IMR-90 (cell line): ENCODE data around the gene SSBP3. TPM values are rescaled to one million over a fixed set of nuclear protein-coding genes. Genes with fewer than 3 reads are reported as not detected.

Experiments
- ATAC-seq: fragments of 200-7000 bp; cut with Tn5 transposase; 2 replicates; pipeline ENCODE4 v1.9.1; 2020; ENCODE audit warnings: low read depth, mild to moderate bottlenecking, moderate library complexity
- BruUV-seq: library from RNA; stranded (reverse); fragments of 400-500 nt; replicated peaks from 2 replicates; lab custom pipeline; 2021; lab: Mats Ljungman, UMichigan
- CTCF ChIA-PET: fragments of 300-600 bp; formaldehyde crosslinking; extraction: SDS; loops from one replicate; lab custom pipeline; 2021; ENCODE audit warnings: antibody characterized with exemption; lab: Yijun Ruan, JAX
- POLR2A ChIA-PET: fragments of 300-600 bp; sonication (Branson Sonifier 250); formaldehyde crosslinking; loops from one replicate; lab custom pipeline; 2022; ENCODE audit warnings: antibody characterized with exemption; ENCODE audit not compliant: unreplicated experiment; lab: Charles Lee
- DNase-seq: peaks from one replicate; pipeline ENCODE4 v3.0.0; 2013
- H2AFZ ChIP-seq: replicated peaks from 2 replicates; pipeline ENCODE3; 2013; ENCODE audit warnings: low read length, mild to moderate bottlenecking; ENCODE audit not compliant: poor library complexity
- H2AK5ac ChIP-seq: 2 replicates; pipeline ENCODE4 v1.6.1; 2013; ENCODE audit warnings: low read depth, low read length, inconsistent platforms
- H2AK9ac ChIP-seq: replicated peaks from 2 replicates; pipeline ENCODE3; 2013; ENCODE audit warnings: mild to moderate bottlenecking, low read depth, low read length, moderate library complexity; ENCODE audit not compliant: poor library complexity
- H2BK120ac ChIP-seq: 2 replicates; pipeline ENCODE4 v1.6.1; 2013; ENCODE audit warnings: low read depth, low read length, inconsistent platforms
- H2BK15ac ChIP-seq: 3 replicates; pipeline ENCODE4 v1.6.1; 2013; ENCODE audit warnings: low read depth, low read length, inconsistent platforms
- H2BK20ac ChIP-seq: 2 replicates; pipeline ENCODE4 v1.6.1; 2013; ENCODE audit warnings: low read depth, mild to moderate bottlenecking, inconsistent platforms, low read length, moderate library complexity
- H2BK5ac ChIP-seq: 2 replicates; pipeline ENCODE4 v1.6.1; 2013; ENCODE audit warnings: mild to moderate bottlenecking, low read depth, low read length, inconsistent platforms; ENCODE audit not compliant: poor library complexity, severe bottlenecking
- H3K14ac ChIP-seq: replicated peaks from 2 replicates; pipeline ENCODE4 v1.6.1; 2013; ENCODE audit warnings: low read depth, low read length, inconsistent platforms
- H3K18ac ChIP-seq: 2 replicates; pipeline ENCODE4 v1.6.1; 2013; ENCODE audit warnings: low read depth, low read length, control low read depth
- H3K23ac ChIP-seq: 2 replicates; pipeline ENCODE4 v1.6.1; 2013; ENCODE audit warnings: low read depth, low read length, inconsistent platforms
- H3K27ac ChIP-seq: 2 replicates; pipeline ENCODE4 v1.5.1; 2013; ENCODE audit warnings: mild to moderate bottlenecking, control low read depth, low read length; ENCODE audit not compliant: insufficient read depth
- H3K27me3 ChIP-seq: 2 replicates; pipeline ENCODE4 v1.6.1; 2013; ENCODE audit warnings: low read length; ENCODE audit not compliant: control insufficient read depth, insufficient read depth
- H3K36me3 ChIP-seq: 2 replicates; pipeline ENCODE4 v1.6.1; 2013; ENCODE audit warnings: low read length, mixed read lengths; ENCODE audit not compliant: control insufficient read depth, insufficient read depth
- H3K4ac ChIP-seq: 2 replicates; pipeline ENCODE4 v1.6.1; 2013; ENCODE audit warnings: low read depth, low read length, inconsistent platforms
- H3K4me1 ChIP-seq: 2 replicates; pipeline ENCODE4 v1.6.1; 2013; ENCODE audit warnings: low read length, mixed read lengths; ENCODE audit not compliant: control insufficient read depth, insufficient read depth
- H3K4me2 ChIP-seq: 2 replicates; pipeline ENCODE4 v1.6.1; 2013; ENCODE audit warnings: low read depth, mild to moderate bottlenecking, control low read depth, low read length, moderate library complexity
- H3K4me3 ChIP-seq: 2 replicates; pipeline ENCODE4 v1.5.1; 2013; ENCODE audit warnings: low read depth, mild to moderate bottlenecking, control low read depth, low read length, moderate library complexity; ENCODE audit not compliant: insufficient read depth
- H3K56ac ChIP-seq: 2 replicates; pipeline ENCODE4 v1.6.1; 2013; ENCODE audit warnings: low read length, inconsistent platforms; ENCODE audit not compliant: insufficient read depth; ENCODE audit errors: extremely low read depth
- H3K79me1 ChIP-seq, 2 experiments: 2 replicates each; pipeline ENCODE4 v1.6.1; 2013; ENCODE audit warnings: low read length in 2 of 2, inconsistent platforms in 1 of 2, low read depth in 1 of 2
- H3K9ac ChIP-seq: 2 replicates; pipeline ENCODE4 v1.6.1; 2013; ENCODE audit warnings: low read depth, low read length, control low read depth
- H3K9me1 ChIP-seq: 2 replicates; pipeline ENCODE4 v1.6.1; 2013; ENCODE audit warnings: low read length, inconsistent platforms; ENCODE audit not compliant: insufficient read depth
- H3K9me3 ChIP-seq: 2 replicates; pipeline ENCODE4 v1.6.1; 2013; ENCODE audit warnings: low read length; ENCODE audit not compliant: control insufficient read depth, insufficient read depth
- H4K20me1 ChIP-seq: 2 replicates; pipeline ENCODE4 v1.6.1; 2013; ENCODE audit warnings: low read length, inconsistent platforms; ENCODE audit not compliant: insufficient read depth
- H4K5ac ChIP-seq: 2 replicates; pipeline ENCODE4 v1.6.1; 2013; ENCODE audit warnings: mild to moderate bottlenecking, low read depth, low read length, control low read depth
- H4K8ac ChIP-seq, 2 experiments: 2 replicates each; pipeline ENCODE4 v1.6.1; 2013; ENCODE audit warnings: low read depth in 2 of 2, low read length in 2 of 2, control low read depth in 1 of 2, inconsistent platforms in 1 of 2
- H4K91ac ChIP-seq: 2 replicates; pipeline ENCODE4 v1.6.1; 2013; ENCODE audit warnings: low read depth, low read length, inconsistent platforms; ENCODE audit not compliant: insufficient read depth
- BHLHE40 ChIP-seq: fragments of 150-350 bp; IDR thresholded peaks from 2 replicates; pipeline ENCODE4 v1.6.1; 2016; ENCODE audit warnings: mild to moderate bottlenecking, low read depth, low read length
- CEBPB ChIP-seq: IDR thresholded peaks from 2 replicates; pipeline ENCODE4 v1.6.1; 2012; ENCODE audit warnings: low read depth, low read length, improper control_type of control experiment
- CHD1 ChIP-seq: IDR thresholded peaks from 2 replicates; pipeline ENCODE4 v1.6.1; 2012; ENCODE audit warnings: low read depth, low read length, improper control_type of control experiment
- CTCF ChIP-seq: conservative IDR thresholded peaks from 2 replicates; pipeline ENCODE4 v1.5.1; 2012; ENCODE audit warnings: mild to moderate bottlenecking, low read depth, low read length, improper control_type of control experiment
- ELK1 ChIP-seq: fragments of 150-350 bp; IDR thresholded peaks from 2 replicates; pipeline ENCODE4 v1.6.1; 2016; ENCODE audit warnings: low read depth, mild to moderate bottlenecking, low read length, moderate library complexity, borderline replicate concordance
- FOS ChIP-seq: fragments of 150-350 bp; IDR thresholded peaks from 2 replicates; pipeline ENCODE4 v1.6.1; 2016; ENCODE audit warnings: low read depth, low read length
- MAFK ChIP-seq: IDR thresholded peaks from 2 replicates; pipeline ENCODE4 v1.6.1; 2012; ENCODE audit warnings: low read depth, low read length, improper control_type of control experiment
- MAZ ChIP-seq: IDR thresholded peaks from 2 replicates; pipeline ENCODE4 v1.6.1; 2012; ENCODE audit warnings: low read depth, mild to moderate bottlenecking, low read length, improper control_type of control experiment, moderate library complexity, borderline replicate concordance
- MXI1 ChIP-seq: IDR thresholded peaks from 2 replicates; pipeline ENCODE4 v1.6.1; 2012; ENCODE audit warnings: low read depth, mild to moderate bottlenecking, low read length, moderate library complexity, borderline replicate concordance
- NFE2L2 ChIP-seq: fragments of 150-350 bp; IDR thresholded peaks from 2 replicates; pipeline ENCODE4 v1.6.1; 2016; ENCODE audit warnings: low read depth, mild to moderate bottlenecking, low read length
- POLR2A ChIP-seq: IDR thresholded peaks from 2 replicates; pipeline ENCODE4 v1.6.1; 2012; ENCODE audit warnings: mild to moderate bottlenecking, low read depth, low read length
- RAD21 ChIP-seq: IDR thresholded peaks from 2 replicates; pipeline ENCODE4 v1.6.1; 2012; ENCODE audit warnings: low read length, improper control_type of control experiment
- RCOR1 ChIP-seq: IDR thresholded peaks from 2 replicates; pipeline ENCODE4 v1.6.1; 2012; ENCODE audit warnings: mild to moderate bottlenecking, low read length, improper control_type of control experiment; ENCODE audit not compliant: insufficient replicate concordance
- RFX5 ChIP-seq: IDR thresholded peaks from 2 replicates; pipeline ENCODE4 v1.8.0; 2012; ENCODE audit warnings: low read depth, mild to moderate bottlenecking, low read length, moderate library complexity
- SMC3 ChIP-seq: fragments of 150-350 bp; IDR thresholded peaks from 2 replicates; pipeline ENCODE4 v1.6.1; 2016; ENCODE audit warnings: low read depth, mild to moderate bottlenecking, antibody characterized with exemption, low read length, moderate library complexity
- USF2 ChIP-seq: fragments of 150-350 bp; IDR thresholded peaks from 2 replicates; pipeline ENCODE4 v1.6.1; 2017; ENCODE audit warnings: mild to moderate bottlenecking, antibody characterized with exemption, low read length, low read depth
- WGBS, 2 experiments: methylation state at CpG; one replicate each; pipeline versions ENCODE4 v1.1.5 to v1.1.7; 2013; ENCODE audit warnings: missing lambda C conversion rate in 2 of 2; ENCODE audit not compliant: insufficient read length in 1 of 2; ENCODE audit errors: extremely low coverage in 2 of 2; 5-methylcytosine and 5-hydroxymethylcytosine counted together
- dilution Hi-C: fragments of 300-500 bp; cut with HindIII; formaldehyde crosslinking; loops from one replicate; pipeline ENCODE4 v1.14.3; 2018; ENCODE audit warnings: low sequenced_read_pairs; ENCODE audit not compliant: unreplicated experiment
- in situ Hi-C: fragments of 300-500 bp; cut with MboI; formaldehyde crosslinking; loops from 3 replicates; pipeline ENCODE4 v1.14.3; 2019; ENCODE audit warnings: low sequenced_read_pairs, inconsistent platforms, mixed read lengths
- intact Hi-C: fragments of 100-400 bp; cut with micrococcal nuclease; formaldehyde crosslinking; loops from 2 replicates; pipeline ENCODE4 v1.10.0; 2022
- polyA plus RNA-seq, 3 experiments: library from polyadenylated mRNA; depleted of rRNA; stranded (reverse); fragments of >200 nt; gene quantifications; 2 replicates each; pipeline ENCODE4 v1.2.3, GENCODE V29; 2012; ENCODE audit warnings: low replicate concordance in 1 of 3
- total RNA-seq: library from RNA; depleted of rRNA; stranded (reverse); fragments of >200 nt; gene quantifications from 2 replicates; pipeline ENCODE4 v1.2.3, GENCODE V29; 2012

SSBP3 gene
- total and polyA plus RNA-seq, 2 of the 4 experiments (the other 2 are of a cell fraction) = 10.9 to 39.6 TPM

- no peak overlapping the region for H2AFZ ChIP-seq
- H2BK15ac ChIP-seq = no peak overlapping the region
- no TSS peak for BruUV-seq
- no peak overlapping the region for H2BK20ac ChIP-seq
- peak overlapping the region; percentile 35; the same call in 1 of the 2 replicates for H3K4ac ChIP-seq
- TF ChIP-seq RFX5 (no peak), USF2 (no peak), RCOR1 (no peak), MAZ (no peak), SMC3 (no peak), BHLHE40 (no peak), CEBPB (no peak), POLR2A (no peak), FOS (no peak), CHD1 (no peak), RAD21 (no peak), MAFK (no peak), NFE2L2 (no peak), CTCF (no peak), ELK1 (no peak), MXI1 (no peak)
- H3K79me1 ChIP-seq = peaks cover 27 to 78% of the 10 kb centered on the region in 2 experiments; a peak in 3 of 4 replicates
- peaks cover 18% of the 10 kb centered on the region for H3K9me1 ChIP-seq
- no peak overlapping the region for H3K18ac ChIP-seq
- H3K4me2 ChIP-seq = no peak overlapping the region
- no peak overlapping the region for H3K4me3 ChIP-seq
- no peak overlapping the region for H3K9ac ChIP-seq
- H3K23ac ChIP-seq = no peak overlapping the region
- no peak overlapping the region for H2BK5ac ChIP-seq
- no peak overlapping the region; the same call in 1 of the 2 replicates for H2AK5ac ChIP-seq
- dilution Hi-C loops = no loop called here
- H4K20me1 ChIP-seq = peaks cover 44% of the 10 kb centered on the region
- H3K9me3 ChIP-seq = no peaks in the 10 kb centered on the region
- ChIA-PET CTCF (no interaction called here), POLR2A (no interaction called here)
- peaks cover 31% of the 10 kb centered on the region for H3K36me3 ChIP-seq
- no peak overlapping the region for H4K91ac ChIP-seq
- peaks cover 21% of the 10 kb centered on the region for H3K4me1 ChIP-seq
- H2AK9ac ChIP-seq = no peak overlapping the region
- no peaks in the 10 kb centered on the region for H3K27me3 ChIP-seq
- H3K56ac ChIP-seq = no peak overlapping the region
- H4K5ac ChIP-seq = no peak overlapping the region
- intact Hi-C loops = no loop called here
- H3K14ac ChIP-seq = no peak overlapping the region
- no peak for ATAC-seq
- 60% methylated on average over 1 of the region's 16 CpGs; no CpG with 5 or more reads in 1 of the 2 experiments for WGBS, 2 experiments
- in situ Hi-C loops = no loop called here
- H3K27ac ChIP-seq = no peak overlapping the region
- H2BK120ac ChIP-seq = no peak overlapping the region
- no peak overlapping the region for H4K8ac ChIP-seq
- no peak for DNase-seq
Observed at GRCh38 chr1:54378874-54379554, 27.2 kb downstream of the SSBP3 start.
